ENCODE results near the gene DDA1.
A peak's percentile ranks its signal among the peaks of the same experiment; 100 is the strongest.

The DDA1 gene

GRCh38 chr19:17332360-17332676 lies 23.0 kb downstream of the DDA1 start:
- Histone ChIP-seq H3K9me2 (replicated peaks; ENCODE audit: insufficient read depth, low read length) (no peaks in the 10 kb centered on the region), H3K4me3 (ENCODE audit: insufficient read depth, low read length, poor library complexity, severe bottlenecking) (no peak overlapping the region), H3K9me3 (ENCODE audit: insufficient read depth, low read length) (no peaks in the 10 kb centered on the region), H3K79me2 (ENCODE audit: insufficient read depth, low read length) (peaks cover 3% of the 10 kb centered on the region; the same call in 1 of the 2 replicates), H3K9ac (ENCODE audit: low read length) (no peak overlapping the region), H3F3A (ENCODE audit: insufficient read depth) (0 out of 2 replicates have a peak, but pooled peaks cover 3% of the 10 kb centered on the region), H3K36me3 (ENCODE audit: low read length) (no peaks in the 10 kb centered on the region), H3K27ac (ENCODE audit: low read depth, low read length) (no peak overlapping the region), H3K4me2 (ENCODE audit: low read depth, low read length, poor library complexity, severe bottlenecking) (no peak overlapping the region), H3K27me3 (ENCODE audit: low read length) (no peaks in the 10 kb centered on the region), H2AFZ (ENCODE audit: low read depth, low read length, severe bottlenecking) (no peak overlapping the region), H4K20me1 (ENCODE audit: low read depth, low read length) (no peaks in the 10 kb centered on the region)
- TF ChIP-seq CTCF (IDR thresholded peaks at IDR 0.05; ENCODE audit: insufficient read depth, low read length, poor library complexity, severe bottlenecking) (no peak), EZH2phosphoT487 (conservative IDR thresholded peaks at IDR 0.05; ENCODE audit: low read length) (no peak)

GRCh38 chr19:17332677-17333581 lies 23.6 kb downstream of the DDA1 start:
- H3K9me2 ChIP-seq (replicated peaks; ENCODE audit: insufficient read depth, low read length): no peaks in the 10 kb centered on the region
- no peak overlapping the region for H3K4me2 ChIP-seq (ENCODE audit: low read depth, low read length, poor library complexity, severe bottlenecking)
- H3K27me3 ChIP-seq (ENCODE audit: low read length): no peaks in the 10 kb centered on the region
- H3K79me2 ChIP-seq (ENCODE audit: insufficient read depth, low read length): peaks cover 5% of the 10 kb centered on the region; the same call in 1 of the 2 replicates
- no peak overlapping the region for H2AFZ ChIP-seq (ENCODE audit: low read depth, low read length, severe bottlenecking)
- H3F3A ChIP-seq (ENCODE audit: insufficient read depth): 0 out of 2 replicates have a peak, but pooled peaks cover 3% of the 10 kb centered on the region
- no peaks in the 10 kb centered on the region for H3K36me3 ChIP-seq (ENCODE audit: low read length)
- TF ChIP-seq EZH2phosphoT487 (conservative IDR thresholded peaks at IDR 0.05; ENCODE audit: low read length) (no peak), CTCF (IDR thresholded peaks at IDR 0.05; ENCODE audit: insufficient read depth, low read length, poor library complexity, severe bottlenecking) (no peak)
- H3K9me3 ChIP-seq (ENCODE audit: insufficient read depth, low read length): no peaks in the 10 kb centered on the region
- no peak overlapping the region for H3K9ac ChIP-seq (ENCODE audit: low read length)
- no peaks in the 10 kb centered on the region for H4K20me1 ChIP-seq (ENCODE audit: low read depth, low read length)
- H3K27ac ChIP-seq (ENCODE audit: low read depth, low read length): no peak overlapping the region
- H3K4me3 ChIP-seq (ENCODE audit: insufficient read depth, low read length, poor library complexity, severe bottlenecking): no peak overlapping the region

GRCh38 chr19:17333611-17334413 lies 24.4 kb downstream of the DDA1 start:
- Histone ChIP-seq H3K4me3 (ENCODE audit: insufficient read depth, low read length, poor library complexity, severe bottlenecking) (peak overlapping the region; percentile 73), H3F3A (ENCODE audit: insufficient read depth) (0 out of 2 replicates have a peak, but pooled peaks cover 3% of the 10 kb centered on the region), H3K9me3 (ENCODE audit: insufficient read depth, low read length) (no peaks in the 10 kb centered on the region), H3K27me3 (ENCODE audit: low read length) (no peaks in the 10 kb centered on the region), H4K20me1 (ENCODE audit: low read depth, low read length) (no peaks in the 10 kb centered on the region), H3K36me3 (ENCODE audit: low read length) (no peaks in the 10 kb centered on the region), H3K27ac (ENCODE audit: low read depth, low read length) (no peak overlapping the region), H3K9ac (ENCODE audit: low read length) (peak overlapping the region; percentile 75), H3K9me2 (replicated peaks; ENCODE audit: insufficient read depth, low read length) (no peaks in the 10 kb centered on the region), H3K4me2 (ENCODE audit: low read depth, low read length, poor library complexity, severe bottlenecking) (peak overlapping the region; percentile 87), H3K79me2 (ENCODE audit: insufficient read depth, low read length) (peaks cover 10% of the 10 kb centered on the region; the same call in 1 of the 2 replicates), H2AFZ (ENCODE audit: low read depth, low read length, severe bottlenecking) (peak overlapping the region; percentile 86)
- TF ChIP-seq CTCF (IDR thresholded peaks at IDR 0.05; ENCODE audit: insufficient read depth, low read length, poor library complexity, severe bottlenecking): no peak
- TF ChIP-seq EZH2phosphoT487 (conservative IDR thresholded peaks at IDR 0.05; ENCODE audit: low read length): no peak
